Epithelial cell of prostate (primary cell): Measurements from ENCODE around the gene SLCO3A1.

Experiments used
- DNase-seq: peaks from one replicate; pipeline ENCODE4 v3.0.0-alpha.2; 2011; ENCODE audit warnings: low read depth, low spot score
- H3K27ac ChIP-seq: fragments of 450-650 bp; 2 replicates; pipeline ENCODE4 v1.5.1; 2017; ENCODE audit warnings: mild to moderate bottlenecking

SLCO3A1 gene

DNA sequence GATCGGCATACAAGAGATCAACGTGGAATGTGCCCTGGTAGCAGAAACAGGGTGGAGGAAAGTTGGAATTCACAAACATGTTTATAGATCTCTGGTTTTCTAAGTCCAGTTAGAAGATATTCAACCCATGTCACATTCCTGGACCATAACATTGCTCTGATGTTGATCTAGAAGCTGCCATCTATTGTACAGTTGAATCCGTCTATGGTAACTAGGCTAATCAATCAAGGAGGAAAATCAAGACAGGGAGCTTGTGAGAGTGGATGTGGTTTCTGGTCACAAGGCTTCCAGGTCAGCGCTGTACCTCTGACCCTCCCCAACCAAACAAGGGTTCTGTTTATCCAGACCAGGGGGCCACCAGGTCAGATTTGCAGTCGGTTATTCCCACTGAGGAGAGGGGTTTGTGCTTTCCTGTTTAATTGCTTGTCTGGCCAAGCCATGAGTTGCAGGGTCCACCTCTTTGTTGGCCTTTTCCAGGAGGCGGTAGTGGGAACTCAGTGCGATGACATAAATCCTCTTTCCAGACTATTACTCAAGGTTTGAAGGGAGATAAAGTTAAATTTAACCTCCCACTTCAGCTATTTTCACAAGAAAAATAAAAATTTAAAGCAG is 130.3 kb downstream of the SLCO3A1 start:
- H3K27ac ChIP-seq, result no peak overlapping the region
- no peak for DNase-seq

DNA sequence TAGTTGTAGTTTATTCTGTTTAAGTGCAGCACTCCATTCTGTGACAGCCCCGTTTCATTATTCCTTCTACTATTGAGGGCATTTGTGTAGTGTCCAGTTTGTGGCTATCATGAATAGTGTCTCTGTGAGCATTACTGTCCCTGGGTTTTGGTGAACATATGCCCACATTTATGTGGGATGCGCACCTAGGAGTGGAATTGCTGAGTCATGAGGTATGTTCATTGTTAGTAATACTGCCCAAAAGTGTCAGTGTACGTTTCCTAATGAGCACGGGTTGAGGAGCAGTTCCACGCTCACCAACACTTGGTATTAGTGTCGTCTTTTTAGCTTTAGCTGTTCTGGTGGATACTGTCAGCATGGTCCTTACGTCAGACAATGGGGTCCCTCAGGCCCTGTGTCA is 131.8 kb downstream of the SLCO3A1 start:
- no peak for DNase-seq
- no peak overlapping the region for H3K27ac ChIP-seq

- no peak overlapping the region for H3K27ac ChIP-seq
- no peak for DNase-seq
These were observed 134.6 kb downstream of the SLCO3A1 start for GRCh38 chr15:91988071-91988470.

DNA sequence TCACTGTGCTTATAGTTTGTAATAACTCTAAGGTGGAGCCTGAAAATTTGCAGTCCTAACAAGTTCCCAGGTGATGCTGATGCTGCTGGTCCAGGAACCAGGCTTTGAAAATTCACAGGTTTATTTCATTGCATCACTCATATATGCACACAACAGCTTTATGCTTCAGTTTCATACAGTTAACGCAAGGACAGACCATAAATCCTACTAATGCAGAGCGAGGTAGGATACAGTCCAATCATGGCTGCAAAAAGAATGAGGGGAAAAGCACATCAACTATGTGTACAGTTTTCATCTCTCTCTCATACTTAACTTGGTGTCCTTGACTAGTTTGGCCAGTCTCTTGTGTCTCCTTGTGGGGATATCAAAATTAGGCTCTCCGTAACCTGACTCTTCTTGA is 135.1 kb downstream of the SLCO3A1 start:
- no peak for DNase-seq
- H3K27ac ChIP-seq, result no peak overlapping the region

GRCh38 chr15:91989821-91990220 is 136.3 kb downstream of the SLCO3A1 start:
- no peak overlapping the region for H3K27ac ChIP-seq
- no peak for DNase-seq

- peak overlapping the region; percentile 37 for H3K27ac ChIP-seq
- DNase-seq, result no peak
These were observed 139.4 kb downstream of the SLCO3A1 start for GRCh38 chr15:91992945-91993344.

DNA sequence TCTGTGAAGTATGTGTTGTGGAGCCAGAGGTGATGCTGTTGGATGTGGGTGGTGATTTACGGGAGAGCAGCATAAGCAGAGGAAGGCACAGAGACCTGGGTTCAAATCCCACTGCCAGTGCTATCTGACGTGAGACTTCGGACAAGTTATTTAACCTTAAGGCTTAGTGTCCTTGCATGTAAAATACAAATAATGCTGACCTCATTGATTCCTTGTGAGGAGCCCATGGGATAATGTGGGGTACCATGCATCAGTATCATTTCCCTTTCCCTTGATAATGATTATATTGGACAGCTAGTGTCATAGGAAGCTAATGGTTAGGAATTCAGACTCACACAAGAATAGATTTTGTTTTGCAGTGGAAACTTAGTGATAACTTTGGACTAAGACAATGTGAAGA is 141.6 kb downstream of the SLCO3A1 start:
- DNase-seq, result no peak
- no peak overlapping the region for H3K27ac ChIP-seq

- no peak overlapping the region for H3K27ac ChIP-seq
These were observed 143.7 kb downstream of the SLCO3A1 start for GRCh38 chr15:91997163-91997562.

GRCh38 chr15:92000709-92001108 is 147.2 kb downstream of the SLCO3A1 start:
- DNase-seq, result no peak
- H3K27ac ChIP-seq, result no peak overlapping the region

More at GRCh38 chr15:91997163-91997562, 143.7 kb downstream of the SLCO3A1 start:
- no peak for DNase-seq

DNA sequence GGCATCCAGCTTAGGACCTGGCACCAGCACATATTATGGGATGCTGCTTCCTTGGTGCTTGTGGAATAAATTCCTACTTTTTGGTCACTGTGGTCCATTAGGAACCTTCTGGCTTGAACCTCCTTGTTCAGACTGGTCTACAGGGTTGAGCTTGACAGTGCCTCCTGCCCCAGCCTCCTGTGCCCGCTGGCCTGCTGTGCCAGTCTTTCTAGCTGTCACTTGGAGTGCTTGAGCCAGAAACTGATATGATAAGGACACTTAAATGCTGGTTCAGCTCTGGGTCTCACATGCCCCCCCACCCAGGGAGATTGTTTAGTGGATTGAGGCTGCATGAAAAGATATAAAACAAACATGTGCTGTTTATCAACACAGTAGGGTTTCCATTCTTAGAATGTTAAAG is 147.8 kb downstream of the SLCO3A1 start:
- no peak for DNase-seq

DNA sequence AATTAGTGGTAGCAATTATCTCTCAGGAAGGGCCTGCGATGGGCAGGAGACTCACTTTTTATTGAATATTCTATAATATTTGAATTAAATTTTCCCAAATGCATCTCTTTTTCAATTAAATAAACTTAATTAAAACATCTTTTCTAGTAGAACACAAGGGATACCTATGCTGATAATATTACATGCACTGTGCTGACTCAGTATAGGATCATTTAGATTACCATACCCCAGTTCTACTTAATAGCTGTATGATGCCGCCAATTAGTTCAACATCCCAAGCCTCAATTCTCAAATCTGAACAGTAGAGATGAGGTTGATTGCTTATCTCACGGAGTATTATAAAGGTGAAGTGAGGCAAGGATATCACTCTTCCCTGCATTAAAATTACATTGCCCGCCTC is 149.2 kb downstream of the SLCO3A1 start:
- no peak overlapping the region for H3K27ac ChIP-seq
- no peak for DNase-seq

More for the DNA sequence above, 147.8 kb downstream of the SLCO3A1 start:
- no peak overlapping the region for H3K27ac ChIP-seq

DNA sequence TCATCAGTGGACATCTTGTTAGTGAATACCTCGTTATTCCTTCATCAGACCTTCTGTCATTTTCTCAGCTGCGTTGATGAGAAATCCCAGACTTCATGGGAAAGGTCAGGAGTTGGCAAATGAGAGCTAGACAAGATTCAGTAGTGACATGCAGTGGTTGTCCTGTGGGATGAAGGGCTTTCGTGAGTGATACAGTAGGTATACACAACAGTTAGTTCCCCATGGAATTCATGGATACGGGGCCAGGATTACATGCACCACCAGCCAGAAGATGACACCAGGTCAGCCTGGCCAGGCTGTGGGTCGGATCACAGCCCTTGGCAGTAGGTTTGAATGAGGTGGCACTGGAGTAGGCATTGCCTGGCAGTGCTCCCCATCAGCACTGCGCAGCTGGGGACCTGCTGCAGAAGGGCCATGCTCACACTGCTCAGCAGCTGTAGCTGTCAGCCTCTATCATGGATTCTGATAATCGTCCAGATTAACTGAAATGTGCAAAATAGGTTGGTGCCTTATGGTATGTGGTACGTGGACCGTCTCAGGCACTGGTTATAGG is 150.1 kb downstream of the SLCO3A1 start:
- no peak overlapping the region for H3K27ac ChIP-seq
- DNase-seq, result no peak

DNA sequence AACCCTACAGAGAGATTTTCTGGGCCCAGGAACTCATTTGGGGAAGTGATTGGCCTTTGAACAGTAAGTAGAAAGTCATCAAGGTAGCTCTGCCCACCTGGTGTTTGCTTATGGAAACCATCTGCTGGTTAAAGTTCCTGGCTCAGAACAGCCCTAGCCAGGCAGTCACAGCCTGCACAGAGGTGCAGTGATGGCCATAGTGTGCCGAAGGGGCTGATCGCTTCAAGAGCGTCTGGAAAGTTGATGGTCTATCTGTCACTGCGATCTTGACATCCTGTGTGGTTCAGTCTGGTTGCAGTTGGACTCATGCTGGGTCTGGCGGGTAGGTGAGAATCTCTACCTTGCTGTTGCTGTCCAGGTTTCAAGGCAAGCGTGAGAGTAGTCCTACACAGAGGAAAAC is 151.6 kb downstream of the SLCO3A1 start:
- no peak for DNase-seq

DNA sequence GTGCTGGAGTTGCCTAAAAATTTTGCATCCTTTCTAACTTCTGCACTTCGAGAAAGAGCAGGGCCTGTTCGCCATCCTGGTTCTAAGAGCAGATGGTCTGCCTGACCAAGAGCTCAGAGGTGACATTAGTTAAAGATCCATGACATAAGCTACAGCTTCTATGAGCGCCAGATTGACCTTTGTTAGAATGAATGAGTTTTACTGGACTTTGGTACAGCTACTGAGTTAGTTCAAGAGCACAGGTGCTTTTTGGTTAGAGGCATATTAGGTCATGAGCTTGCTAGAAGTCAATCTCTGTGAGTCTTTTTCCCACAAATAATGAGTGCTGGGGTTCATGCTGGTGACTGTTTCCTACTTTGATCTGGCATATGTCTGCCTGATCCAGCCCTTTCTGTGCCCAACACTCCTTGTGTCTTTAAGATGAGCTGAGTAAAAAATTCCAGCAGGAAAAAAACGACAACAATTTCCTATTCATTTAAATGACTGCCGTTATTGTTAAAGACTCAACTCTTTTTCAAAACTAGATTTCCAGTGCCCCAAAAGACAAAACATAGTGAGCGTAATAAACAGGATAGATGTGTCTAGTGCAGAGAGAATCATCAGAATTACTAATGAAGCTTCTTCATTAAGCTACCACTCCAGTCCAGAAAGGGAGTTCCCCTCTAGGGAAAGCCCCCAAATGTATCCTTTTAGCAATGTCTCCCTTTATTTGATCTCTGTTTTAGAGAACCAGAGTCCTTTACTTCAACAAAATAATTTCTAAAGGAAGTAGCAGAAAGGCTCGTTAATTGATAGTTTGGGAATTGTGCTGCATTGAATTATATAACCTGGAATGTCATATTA is 152.9 kb downstream of the SLCO3A1 start:
- H3K27ac ChIP-seq, result no peak overlapping the region

More for the DNA sequence above, 151.6 kb downstream of the SLCO3A1 start:
- H3K27ac ChIP-seq, result no peak overlapping the region

GRCh38 chr15:92009162-92009561 is 155.7 kb downstream of the SLCO3A1 start:
- H3K27ac ChIP-seq, result no peak overlapping the region
- DNase-seq, result no peak

More for the DNA sequence above, 152.9 kb downstream of the SLCO3A1 start:
- no peak for DNase-seq

DNA sequence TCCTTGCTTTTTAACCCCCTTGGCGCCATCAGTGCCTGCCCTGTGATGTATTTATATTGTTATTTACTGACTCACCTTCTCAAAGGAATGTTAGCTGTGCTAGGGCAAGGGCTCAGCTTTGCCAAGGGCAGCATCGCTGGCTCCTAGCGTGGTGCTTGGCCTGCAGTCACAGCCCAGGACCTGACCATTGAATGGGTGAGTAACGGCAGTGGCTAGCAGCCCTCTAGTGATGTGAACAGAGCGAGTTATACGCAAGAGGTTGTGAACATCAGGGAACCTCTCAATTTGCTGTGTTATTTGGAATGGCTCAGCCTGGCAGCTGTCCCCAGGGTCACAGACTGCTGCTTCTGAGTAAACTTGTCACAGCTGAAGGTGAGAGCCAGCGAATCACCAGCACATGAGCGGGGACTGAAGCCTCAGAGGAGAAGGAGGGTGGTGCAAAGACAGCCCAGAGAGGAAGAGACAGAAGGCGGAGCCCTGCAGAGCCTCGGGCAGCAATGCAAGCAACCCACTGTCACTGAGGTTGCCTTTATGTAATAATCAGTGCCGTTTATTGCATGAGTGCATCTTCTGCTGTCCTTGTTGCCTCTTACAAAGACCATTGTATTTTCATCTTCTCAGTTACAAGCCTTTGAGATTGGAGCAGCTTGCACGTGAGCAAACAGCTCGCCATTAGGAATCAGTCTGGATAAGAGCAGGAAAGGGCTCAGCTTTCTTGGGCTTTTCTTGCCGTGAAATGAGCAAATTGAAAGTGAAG is 158.3 kb downstream of the SLCO3A1 start:
- peak overlapping the region; percentile 3 for H3K27ac ChIP-seq

GRCh38 chr15:92012368-92012629 is 158.8 kb downstream of the SLCO3A1 start:
- no peak overlapping the region for H3K27ac ChIP-seq
- no peak for DNase-seq

More for the DNA sequence above, 158.3 kb downstream of the SLCO3A1 start:
- DNase-seq, result peak; percentile 22

GRCh38 chr15:92012881-92013280 is 159.4 kb downstream of the SLCO3A1 start:
- DNase-seq, result no peak
- no peak overlapping the region for H3K27ac ChIP-seq

- no peak for DNase-seq
- no peak overlapping the region for H3K27ac ChIP-seq
These were observed 160.9 kb downstream of the SLCO3A1 start for GRCh38 chr15:92014281-92015030.

GRCh38 chr15:92017882-92018534 is 164.5 kb downstream of the SLCO3A1 start:
- no peak for DNase-seq
- H3K27ac ChIP-seq, result no peak overlapping the region
